ENCODE measurements around the gene ADAP1.

Gene ADAP1

GRCh38 chr7:959271-959670 lies 4.8 kb upstream of the ADAP1 start:
- Histone ChIP-seq H3K27ac (no peak overlapping the region), H3K9me3 (no peaks in the 10 kb centered on the region), H3K27me3 (peaks cover 17% of the 10 kb centered on the region), H3K4me1 (ENCODE audit: control insufficient read depth in 1 of 2, insufficient read depth in 1 of 2, low read depth in 1 of 2, low read length in 1 of 2) (peaks cover 56 to 57% of the 10 kb centered on the region in 2 experiments), H3K36me3 (no peaks in the 10 kb centered on the region), H3K4me3 (ENCODE audit: low read depth in 1 of 2, low read length in 1 of 2) (no peak overlapping the region)
- no peak for TF ChIP-seq CTCF (IDR thresholded peaks at IDR 0.05)

GRCh38 chr7:958221-959200 lies 4.0 kb upstream of the ADAP1 start:
- Histone ChIP-seq H3K27me3 (peaks cover 12% of the 10 kb centered on the region), H3K4me1 (ENCODE audit: control insufficient read depth in 1 of 2, insufficient read depth in 1 of 2, low read depth in 1 of 2, low read length in 1 of 2) (peaks cover 50 to 51% of the 10 kb centered on the region in 2 experiments), H3K36me3 (no peaks in the 10 kb centered on the region), H3K4me3 (ENCODE audit: low read depth in 1 of 2, low read length in 1 of 2) (peak overlapping the region; percentile 31 to 54), H3K27ac (peak overlapping the region; percentile 79), H3K9me3 (no peaks in the 10 kb centered on the region)
- TF ChIP-seq CTCF (IDR thresholded peaks at IDR 0.05) = no peak

GRCh38 chr7:957418-958220 lies 3.1 kb upstream of the ADAP1 start:
- Histone ChIP-seq H3K4me3 (ENCODE audit: low read depth in 1 of 2, low read length in 1 of 2) (peak overlapping the region; percentile 31 to 54), H3K9me3 (no peaks in the 10 kb centered on the region)

GRCh38 chr7:956031-956430 lies 1.6 kb upstream of the ADAP1 start:
- Histone ChIP-seq H3K27ac (peak overlapping the region; percentile 23), H3K27me3 (no peaks in the 10 kb centered on the region), H3K4me3 (ENCODE audit: low read depth in 1 of 2, low read length in 1 of 2) (no peak overlapping the region), H3K4me1 (ENCODE audit: control insufficient read depth in 1 of 2, insufficient read depth in 1 of 2, low read depth in 1 of 2, low read length in 1 of 2) (peaks cover 54 to 58% of the 10 kb centered on the region in 2 experiments), H3K36me3 (peaks cover 7% of the 10 kb centered on the region), H3K9me3 (no peaks in the 10 kb centered on the region)
- TF ChIP-seq CTCF (IDR thresholded peaks at IDR 0.05) = no peak

More at GRCh38 chr7:957418-958220, 3.1 kb upstream of the ADAP1 start:
- Histone ChIP-seq H3K4me1 (ENCODE audit: control insufficient read depth in 1 of 2, insufficient read depth in 1 of 2, low read depth in 1 of 2, low read length in 1 of 2) (peaks cover 51% of the 10 kb centered on the region in 2 experiments), H3K27ac (peak overlapping the region; percentile 79), H3K27me3 (peaks cover 3% of the 10 kb centered on the region), H3K36me3 (no peaks in the 10 kb centered on the region)
- no peak for TF ChIP-seq CTCF (IDR thresholded peaks at IDR 0.05)

DNA sequence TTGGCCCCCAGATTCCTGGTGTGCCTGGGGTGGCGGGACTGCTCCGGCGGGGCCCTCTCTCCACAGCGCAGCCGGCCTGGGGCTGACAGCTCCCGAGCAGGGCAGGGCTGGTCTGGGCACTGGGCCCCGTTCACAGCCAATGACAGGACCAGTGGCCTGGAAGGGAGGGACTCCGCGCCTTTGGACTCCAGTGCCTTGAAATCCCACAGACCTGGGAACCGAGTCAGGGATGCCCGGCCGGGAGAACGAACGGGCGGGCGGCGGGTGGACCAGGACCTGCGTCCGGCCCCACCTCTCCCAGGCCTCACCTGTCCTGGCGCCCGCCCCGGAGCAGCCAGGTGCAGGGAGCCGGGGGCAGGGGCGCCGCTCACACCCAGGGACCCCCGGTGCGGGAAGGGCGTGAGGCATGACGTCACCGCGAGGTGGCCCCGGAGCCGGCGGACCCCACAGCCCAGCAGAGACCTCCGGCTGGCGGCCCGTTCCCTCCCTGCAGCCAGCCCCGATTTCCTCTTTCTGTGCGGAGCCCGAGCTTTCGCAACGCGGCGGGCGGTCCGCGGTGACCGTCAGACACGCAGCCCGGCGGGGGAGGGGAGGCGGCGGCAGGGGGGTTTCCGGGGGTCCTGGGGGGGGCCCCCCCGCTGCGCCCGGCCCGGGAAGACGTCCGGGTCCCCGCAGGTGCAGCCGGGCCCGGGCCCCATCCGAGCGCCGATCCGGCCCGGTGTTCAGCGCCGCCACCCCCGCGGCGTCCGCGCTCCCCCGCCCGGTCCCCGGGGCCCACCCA lies 743 bp downstream of the ADAP1 start:
- TF ChIP-seq CTCF (IDR thresholded peaks at IDR 0.05) = peak; percentile 48
- no peaks in the 10 kb centered on the region for H3K27me3 ChIP-seq
- H3K36me3 ChIP-seq = peaks cover 20% of the 10 kb centered on the region
- H3K9me3 ChIP-seq = no peaks in the 10 kb centered on the region
- peaks cover 69 to 71% of the 10 kb centered on the region in 2 experiments for H3K4me1 ChIP-seq (ENCODE audit: control insufficient read depth in 1 of 2, insufficient read depth in 1 of 2, low read depth in 1 of 2, low read length in 1 of 2)
- peak overlapping the region; percentile 85 to 97 for H3K4me3 ChIP-seq (ENCODE audit: low read depth in 1 of 2, low read length in 1 of 2)
- peak overlapping the region; percentile 94 for H3K27ac ChIP-seq
